ENCODE measurements around the gene ARHGEF6. TPM values are rescaled to one million over a fixed set of nuclear protein-coding genes. Genes with fewer than 3 reads are reported as not detected.

The ARHGEF6 gene
- total RNA-seq, 1 donor from 2014 or later, result 0.98 TPM

DNA sequence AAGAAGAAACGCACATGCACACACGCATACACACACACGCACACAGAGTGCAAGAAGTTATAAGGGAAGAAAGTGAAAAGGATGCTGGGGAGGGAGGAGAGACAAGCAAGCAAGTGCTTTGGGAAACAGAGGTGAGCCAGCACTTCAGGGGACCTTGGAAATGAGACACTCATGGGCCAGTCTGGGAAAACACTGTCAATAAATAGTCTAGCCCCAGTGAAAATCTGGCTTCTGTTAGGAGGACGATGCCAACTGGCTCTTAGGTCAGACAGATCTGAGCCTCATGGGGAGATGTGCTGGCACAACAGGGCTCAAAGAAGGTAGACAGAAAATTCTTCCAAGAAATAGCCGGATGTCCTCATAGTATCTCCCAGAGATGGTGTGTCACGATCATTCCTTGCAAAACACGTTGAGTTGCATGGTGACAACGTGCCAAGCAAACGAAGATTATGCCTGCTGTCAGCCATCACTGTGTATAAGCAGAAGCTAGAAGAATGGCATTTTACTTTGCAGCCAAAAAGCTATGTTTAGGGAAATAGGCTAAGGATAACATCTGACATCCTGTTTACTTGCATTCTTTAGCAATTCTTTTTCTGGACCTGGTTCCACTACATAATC lies 557 bp upstream of the ARHGEF6 start:
- TF ChIP-seq, protein P1, sequence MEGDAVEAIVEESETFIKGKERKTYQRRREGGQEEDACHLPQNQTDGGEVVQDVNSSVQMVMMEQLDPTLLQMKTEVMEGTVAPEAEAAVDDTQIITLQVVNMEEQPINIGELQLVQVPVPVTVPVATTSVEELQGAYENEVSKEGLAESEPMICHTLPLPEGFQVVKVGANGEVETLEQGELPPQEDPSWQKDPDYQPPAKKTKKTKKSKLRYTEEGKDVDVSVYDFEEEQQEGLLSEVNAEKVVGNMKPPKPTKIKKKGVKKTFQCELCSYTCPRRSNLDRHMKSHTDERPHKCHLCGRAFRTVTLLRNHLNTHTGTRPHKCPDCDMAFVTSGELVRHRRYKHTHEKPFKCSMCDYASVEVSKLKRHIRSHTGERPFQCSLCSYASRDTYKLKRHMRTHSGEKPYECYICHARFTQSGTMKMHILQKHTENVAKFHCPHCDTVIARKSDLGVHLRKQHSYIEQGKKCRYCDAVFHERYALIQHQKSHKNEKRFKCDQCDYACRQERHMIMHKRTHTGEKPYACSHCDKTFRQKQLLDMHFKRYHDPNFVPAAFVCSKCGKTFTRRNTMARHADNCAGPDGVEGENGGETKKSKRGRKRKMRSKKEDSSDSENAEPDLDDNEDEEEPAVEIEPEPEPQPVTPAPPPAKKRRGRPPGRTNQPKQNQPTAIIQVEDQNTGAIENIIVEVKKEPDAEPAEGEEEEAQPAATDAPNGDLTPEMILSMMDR (IDR thresholded peaks at IDR 0.05; ENCODE audit: unreplicated experiment), result no peak
- H3K4me3 Mint-ChIP-seq, result no peak overlapping the region
- H3K36me3 Mint-ChIP-seq, result no peaks in the 10 kb centered on the region
- no peak overlapping the region for H3K27ac Mint-ChIP-seq
- no peaks in the 10 kb centered on the region for H3K27me3 Mint-ChIP-seq (ENCODE audit: low read depth)
- no peak for DNase-seq (ENCODE audit: low spot score in 2 of 2, unreplicated experiment in 2 of 2)
- peaks cover 19% of the 10 kb centered on the region for H3K9me3 Mint-ChIP-seq
- no peaks in the 10 kb centered on the region for H3K4me1 Mint-ChIP-seq

DNA sequence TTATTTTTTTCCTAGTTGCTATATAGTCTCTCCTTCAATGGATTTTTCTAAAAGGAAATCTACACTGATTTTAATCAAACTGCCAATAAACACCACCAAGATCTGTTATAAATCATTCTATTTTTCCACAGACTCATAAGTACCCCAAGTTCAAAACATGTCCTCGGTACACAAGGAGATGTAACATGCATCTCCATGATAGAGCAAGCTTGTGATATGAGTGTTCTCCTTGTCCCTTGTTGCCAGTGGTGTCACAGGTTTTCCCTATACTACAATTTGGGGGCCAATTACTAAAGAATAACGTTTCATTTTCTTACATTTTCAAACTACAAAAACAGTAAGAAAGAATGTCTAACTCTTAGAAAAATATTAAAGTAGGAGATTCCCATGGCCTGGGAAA lies 491 bp downstream of the ARHGEF6 start:
- Mint-ChIP-seq H3K27me3 (ENCODE audit: low read depth) (peaks cover 2% of the 10 kb centered on the region), H3K27ac (no peak overlapping the region), H3K9me3 (peaks cover 21% of the 10 kb centered on the region), H3K4me1 (no peaks in the 10 kb centered on the region), H3K4me3 (no peak overlapping the region), H3K36me3 (no peaks in the 10 kb centered on the region)
- TF ChIP-seq, protein P1 (IDR thresholded peaks at IDR 0.05; ENCODE audit: unreplicated experiment), result no peak
- DNase-seq (ENCODE audit: low spot score in 2 of 2, unreplicated experiment in 2 of 2), result no peak

DNA sequence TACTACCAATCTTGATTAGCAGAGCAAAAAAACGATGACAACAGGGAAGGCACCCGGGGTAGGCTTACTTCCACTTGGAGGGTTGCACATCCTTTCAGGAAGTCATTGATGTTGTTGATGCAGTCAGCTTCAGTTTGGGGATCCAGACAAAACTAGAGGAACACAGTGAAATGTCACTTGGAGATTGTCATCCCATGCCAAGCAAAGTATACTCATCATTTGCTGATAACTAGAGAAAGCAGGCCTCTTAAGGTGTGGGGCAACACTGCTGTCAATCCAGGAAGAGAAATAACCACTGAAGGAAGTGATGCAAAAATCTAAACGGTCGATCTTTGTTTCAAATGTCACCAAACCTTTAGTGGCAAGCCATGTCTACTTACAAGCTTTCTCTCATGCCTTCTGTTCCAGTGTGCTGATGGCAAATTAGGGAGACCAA lies 1.4 kb downstream of the ARHGEF6 start:
- TF ChIP-seq, protein P1 (IDR thresholded peaks at IDR 0.05; ENCODE audit: unreplicated experiment), result no peak
- no peaks in the 10 kb centered on the region for H3K36me3 Mint-ChIP-seq
- H3K27ac Mint-ChIP-seq, result no peak overlapping the region

DNA sequence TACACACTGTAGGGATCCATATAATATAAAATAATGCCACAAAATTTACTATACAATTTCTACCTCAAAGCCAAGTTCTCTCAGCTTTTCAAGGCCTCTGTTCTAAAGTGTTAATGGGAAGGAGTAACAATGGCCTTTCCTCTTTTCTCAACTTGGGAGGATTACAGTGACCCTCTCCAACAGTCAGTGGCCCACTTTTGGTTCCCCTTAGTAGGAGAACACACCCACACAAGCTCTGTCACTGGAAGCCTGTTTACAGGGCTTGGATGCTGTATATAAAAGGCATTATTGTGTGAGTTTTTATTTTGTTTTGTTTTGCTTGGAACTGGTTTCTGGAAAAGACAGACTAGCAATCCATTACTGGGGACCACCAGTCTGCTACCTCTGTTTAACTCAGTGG lies 1.8 kb downstream of the ARHGEF6 start:
- H3K27me3 Mint-ChIP-seq (ENCODE audit: low read depth), result peaks cover 2% of the 10 kb centered on the region
- TF ChIP-seq, protein P1 (IDR thresholded peaks at IDR 0.05; ENCODE audit: unreplicated experiment), result no peak

More for the DNA sequence above, 1.4 kb downstream of the ARHGEF6 start:
- H3K9me3 Mint-ChIP-seq, result peaks cover 24% of the 10 kb centered on the region
- H3K27me3 Mint-ChIP-seq (ENCODE audit: low read depth), result peaks cover 2% of the 10 kb centered on the region
- H3K4me1 Mint-ChIP-seq, result no peaks in the 10 kb centered on the region
- no peak for DNase-seq (ENCODE audit: low spot score in 2 of 2, unreplicated experiment in 2 of 2)
- no peak overlapping the region for H3K4me3 Mint-ChIP-seq

DNA sequence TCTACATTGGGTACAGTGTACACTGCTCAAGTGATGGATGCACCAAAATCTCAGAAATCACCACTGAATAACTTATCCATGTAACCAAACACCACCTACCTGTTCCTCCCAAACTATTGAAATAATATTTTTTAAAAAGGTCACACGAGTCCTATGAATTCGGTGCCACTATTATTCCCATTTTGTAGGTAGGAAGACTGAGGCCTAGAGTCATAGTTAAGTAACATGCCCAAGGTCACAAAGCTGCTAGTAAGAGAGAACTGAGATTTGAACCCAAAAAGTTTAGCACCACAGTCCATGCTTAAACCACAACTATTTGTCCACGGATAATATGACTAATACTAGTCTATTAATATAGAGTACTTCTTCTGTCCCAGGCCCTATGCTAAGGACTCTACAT lies 2.7 kb downstream of the ARHGEF6 start:
- H3K9me3 Mint-ChIP-seq, result peaks cover 30% of the 10 kb centered on the region
- no peak overlapping the region for H3K27ac Mint-ChIP-seq
- H3K4me1 Mint-ChIP-seq, result no peaks in the 10 kb centered on the region
- no peak for DNase-seq (ENCODE audit: low spot score in 2 of 2, unreplicated experiment in 2 of 2)
- H3K27me3 Mint-ChIP-seq (ENCODE audit: low read depth), result peaks cover 2% of the 10 kb centered on the region
- no peaks in the 10 kb centered on the region for H3K36me3 Mint-ChIP-seq
- H3K4me3 Mint-ChIP-seq, result no peak overlapping the region
- TF ChIP-seq, protein P1 (IDR thresholded peaks at IDR 0.05; ENCODE audit: unreplicated experiment), result no peak

More for the DNA sequence above, 1.8 kb downstream of the ARHGEF6 start:
- DNase-seq (ENCODE audit: low spot score in 2 of 2, unreplicated experiment in 2 of 2), result no peak
- Mint-ChIP-seq H3K9me3 (peaks cover 24% of the 10 kb centered on the region), H3K27ac (no peak overlapping the region), H3K36me3 (no peaks in the 10 kb centered on the region), H3K4me3 (no peak overlapping the region), H3K4me1 (no peaks in the 10 kb centered on the region)
